ENCODE results near the gene FUCA2. TPM values are rescaled to one million over a fixed set of nuclear protein-coding genes. Genes with fewer than 3 reads are reported as not detected.

FUCA2 gene
- total and polyA plus RNA-seq, 2 experiments from 2014 or later, result 31.8 to 33.4 TPM

- no peak overlapping the region for H3K4me3 ChIP-seq
- H3K4me1 ChIP-seq (ENCODE audit: insufficient read depth), result peaks cover 4% of the 10 kb centered on the region; the same call in 1 of the 2 replicates
- H3F3A ChIP-seq (replicated peaks; ENCODE audit: low read depth), result no peaks in the 10 kb centered on the region
- peaks cover 3% of the 10 kb centered on the region for H3K27me3 Mint-ChIP-seq (ENCODE audit: insufficient read depth, low read depth, poor library complexity)
- no peaks in the 10 kb centered on the region for H3K36me3 Mint-ChIP-seq (ENCODE audit: low read depth)
- no peak overlapping the region for H2AFZ ChIP-seq
- no peaks in the 10 kb centered on the region for H3K9me3 Mint-ChIP-seq
- no peaks in the 10 kb centered on the region for H4K20me1 ChIP-seq (replicated peaks; ENCODE audit: insufficient read depth)
- no peak for ATAC-seq
- H3K27ac Mint-ChIP-seq, result no peak overlapping the region
- no peaks in the 10 kb centered on the region for H3K27me3 ChIP-seq (ENCODE audit: insufficient read depth)
- no peak for DNase-seq (ENCODE audit: low spot score)
- peaks cover 4% of the 10 kb centered on the region for H3K4me1 Mint-ChIP-seq
- H3K4me3 Mint-ChIP-seq, result no peak overlapping the region
- H3K36me3 ChIP-seq (ENCODE audit: insufficient read depth), result no peaks in the 10 kb centered on the region
- no peaks in the 10 kb centered on the region for H3K9me2 ChIP-seq (ENCODE audit: insufficient read depth)
- H3K79me2 ChIP-seq (replicated peaks; ENCODE audit: insufficient read depth), result no peaks in the 10 kb centered on the region
- no peak overlapping the region for H3K27ac ChIP-seq (ENCODE audit: low read depth)
- H3K4me2 ChIP-seq, result no peak overlapping the region
- no peak for TF ChIP-seq ETS1 (IDR thresholded peaks at IDR 0.05)
- TF ChIP-seq NANOG (IDR thresholded peaks at IDR 0.05; ENCODE audit: borderline replicate concordance), result no peak
- no peak for TF ChIP-seq EZH2phosphoT487 (IDR thresholded peaks at IDR 0.05; ENCODE audit: unreplicated experiment)
- TF ChIP-seq ZNF462 (CRISPR knock-in tag; IDR thresholded peaks at IDR 0.05), result no peak
- no peak for TF ChIP-seq EZH2 (IDR thresholded peaks at IDR 0.05; ENCODE audit: low read depth, unreplicated experiment)
- TF ChIP-seq CREB1 (CRISPR knock-in tag; IDR thresholded peaks at IDR 0.05; ENCODE audit: low read depth), result no peak
- TF ChIP-seq STAT1 (IDR thresholded peaks at IDR 0.05; ENCODE audit: unreplicated experiment), result no peak
- no peak for TF ChIP-seq REST (IDR thresholded peaks at IDR 0.05; ENCODE audit: unreplicated experiment)
- no peak for TF ChIP-seq JUNB (IDR thresholded peaks at IDR 0.05; ENCODE audit: unreplicated experiment)
- no peak for TF ChIP-seq ZNF114 (CRISPR knock-in tag; IDR thresholded peaks at IDR 0.05)
- TF ChIP-seq POLR2AphosphoS5 (IDR thresholded peaks at IDR 0.05; ENCODE audit: low read depth), result no peak
- TF ChIP-seq CTCF (conservative IDR thresholded peaks at IDR 0.05; ENCODE audit: low read depth in 2 of 2), result no peak
- no peak for TF ChIP-seq ZNF331 (CRISPR knock-in tag; IDR thresholded peaks at IDR 0.05; ENCODE audit: low read depth)
Measured at GRCh38 chr6:143545165-143545564, 33.6 kb upstream of the FUCA2 start.

Measured in GM23338 (cell line).